A673 (cell line): ENCODE data around the gene EVA1C.

Experiments used
- EZH2 ChIP-seq: fragments of 200-600 bp; sonication (generic); IDR thresholded peaks from 2 replicates; pipeline ENCODE4 v1.6.1; 2017; ENCODE audit warnings: borderline replicate concordance, low read depth, mild to moderate bottlenecking, mixed read lengths, antibody characterized with exemption, low read length; ENCODE audit not compliant: poor library complexity, severe bottlenecking
- TF ChIP-seq, protein P1 (sequence below): fragments of 300-800, 200-600 bp; sonication (generic); conservative IDR thresholded peaks from 2 replicates; pipeline ENCODE4 v1.5.1; 2017; ENCODE audit warnings: low read depth, mild to moderate bottlenecking, antibody characterized with exemption, low read length, moderate library complexity, mixed read lengths

- TF ChIP-seq, protein P1, sequence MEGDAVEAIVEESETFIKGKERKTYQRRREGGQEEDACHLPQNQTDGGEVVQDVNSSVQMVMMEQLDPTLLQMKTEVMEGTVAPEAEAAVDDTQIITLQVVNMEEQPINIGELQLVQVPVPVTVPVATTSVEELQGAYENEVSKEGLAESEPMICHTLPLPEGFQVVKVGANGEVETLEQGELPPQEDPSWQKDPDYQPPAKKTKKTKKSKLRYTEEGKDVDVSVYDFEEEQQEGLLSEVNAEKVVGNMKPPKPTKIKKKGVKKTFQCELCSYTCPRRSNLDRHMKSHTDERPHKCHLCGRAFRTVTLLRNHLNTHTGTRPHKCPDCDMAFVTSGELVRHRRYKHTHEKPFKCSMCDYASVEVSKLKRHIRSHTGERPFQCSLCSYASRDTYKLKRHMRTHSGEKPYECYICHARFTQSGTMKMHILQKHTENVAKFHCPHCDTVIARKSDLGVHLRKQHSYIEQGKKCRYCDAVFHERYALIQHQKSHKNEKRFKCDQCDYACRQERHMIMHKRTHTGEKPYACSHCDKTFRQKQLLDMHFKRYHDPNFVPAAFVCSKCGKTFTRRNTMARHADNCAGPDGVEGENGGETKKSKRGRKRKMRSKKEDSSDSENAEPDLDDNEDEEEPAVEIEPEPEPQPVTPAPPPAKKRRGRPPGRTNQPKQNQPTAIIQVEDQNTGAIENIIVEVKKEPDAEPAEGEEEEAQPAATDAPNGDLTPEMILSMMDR = no peak
- TF ChIP-seq EZH2 = no peak
These were observed 9.6 kb downstream of the EVA1C start for GRCh38 chr21:32422064-32422463.
